Medulla oblongata (tissue), 1 donor: ENCODE data around the gene RP2.

Source experiments
- DNase-seq: peaks from one replicate; pipeline ENCODE4 v3.0.0-alpha.2; 2015; ENCODE audit errors: extremely low spot score

The RP2 gene

DNA sequence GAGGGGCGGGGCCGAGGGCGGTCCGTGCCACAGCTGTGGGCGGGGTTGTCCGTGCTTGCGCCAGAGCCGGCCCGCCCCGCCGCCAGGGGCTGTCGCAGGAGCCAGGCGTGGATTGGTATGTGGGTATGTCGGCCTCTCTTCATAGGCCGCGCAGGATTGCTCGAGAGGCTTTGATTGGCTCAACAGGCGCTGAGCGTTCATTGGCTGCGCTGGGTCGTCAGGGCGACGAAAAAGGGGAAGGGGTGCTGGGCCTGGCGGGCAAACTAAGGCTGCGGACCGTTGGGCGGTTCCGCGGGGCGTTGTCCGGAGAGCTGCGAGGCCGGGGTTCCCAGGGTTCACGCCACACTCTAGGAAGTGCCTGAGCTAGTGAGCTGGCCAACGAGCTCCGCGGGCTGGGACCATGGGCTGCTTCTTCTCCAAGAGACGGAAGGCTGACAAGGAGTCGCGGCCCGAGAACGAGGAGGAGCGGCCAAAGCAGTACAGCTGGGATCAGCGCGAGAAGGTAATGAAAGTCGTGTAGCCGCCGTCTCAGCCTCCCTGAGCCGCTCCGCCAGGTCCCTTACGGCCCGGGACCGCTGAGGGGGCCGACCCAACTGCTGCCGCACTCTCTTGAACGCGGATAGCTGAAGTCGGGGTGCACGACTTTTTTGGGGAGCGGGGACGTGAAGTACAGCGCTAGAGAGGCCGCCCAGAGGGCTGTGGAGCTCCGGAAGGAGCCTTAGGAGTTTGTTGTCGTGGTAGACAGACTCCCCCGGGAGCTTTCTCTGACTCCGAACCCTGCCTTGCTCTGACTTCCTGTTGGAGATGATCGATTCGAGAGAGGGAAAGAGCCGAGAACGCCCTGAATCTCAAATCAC, at the start of gene RP2:
Gene RP2 (plus strand): TSS at position 343 of the 857 bp plus-strand sequence. CDS start 58 bp downstream, at position 401.
- DNase-seq = peak; percentile 95

DNA sequence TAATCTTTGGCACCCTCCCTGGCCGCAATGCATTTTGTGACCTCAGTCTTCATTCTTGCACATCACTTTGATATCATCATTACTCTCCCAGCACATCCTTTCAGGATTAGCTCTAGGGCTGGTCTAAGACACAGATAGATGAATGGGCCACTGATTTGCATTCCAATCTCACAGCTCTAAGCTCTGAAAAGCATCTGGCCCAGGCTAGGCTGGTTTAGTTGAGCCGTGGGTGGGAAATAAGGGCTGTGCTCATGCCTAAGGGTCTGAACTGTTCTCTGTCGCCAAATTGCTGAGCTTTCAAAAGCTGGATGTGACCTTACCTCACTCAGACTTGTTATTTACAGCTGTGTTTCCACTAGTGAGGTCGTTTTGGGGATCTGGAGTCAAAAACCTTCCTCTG, 47.9 kb upstream of the RP2 start:
- DNase-seq = no peak

DNA sequence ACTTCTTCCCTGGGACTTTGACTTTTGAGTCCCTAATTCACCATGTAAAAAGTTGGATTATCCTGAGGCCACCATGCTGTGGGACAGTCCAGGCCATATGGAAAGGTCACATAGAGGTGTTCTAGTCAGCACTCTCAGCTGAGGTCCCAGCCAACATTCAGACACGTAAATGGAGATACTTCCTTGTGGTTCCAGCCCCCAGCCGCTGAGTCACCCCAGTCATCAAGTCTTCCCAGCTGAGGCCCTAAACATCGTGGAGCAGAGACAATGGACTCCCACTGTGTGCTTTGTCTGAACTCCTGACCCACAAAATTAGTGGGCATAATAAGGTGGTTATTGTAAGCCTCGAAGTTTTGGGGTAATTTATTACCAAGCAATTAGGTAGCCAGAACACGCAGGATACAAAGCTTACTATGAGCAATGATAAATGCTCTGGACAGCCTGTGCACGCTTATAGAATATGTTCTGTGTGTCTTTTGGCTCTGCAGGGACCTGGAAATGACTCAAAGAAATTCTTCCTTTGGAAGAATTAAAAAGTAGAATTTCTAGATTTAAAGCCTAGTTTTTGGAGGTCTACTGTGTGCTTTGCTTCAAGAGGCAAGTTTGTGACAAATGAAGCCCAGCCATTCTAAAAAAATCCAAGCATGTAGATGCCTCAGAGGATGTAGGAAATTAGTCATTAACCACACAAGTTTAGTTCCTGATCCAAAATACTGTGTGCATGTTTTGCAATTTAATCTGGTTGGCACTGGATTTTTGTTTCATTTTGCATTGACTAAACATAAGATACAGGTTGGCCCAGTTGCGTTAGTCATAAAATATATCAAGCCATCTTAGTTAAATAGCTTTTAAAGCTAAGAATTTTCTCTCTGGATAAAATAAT, 44.7 kb upstream of the RP2 start:
- peak; percentile 17 for DNase-seq

GRCh38 chrX:46792810-46793188, 44.0 kb upstream of the RP2 start:
- DNase-seq = no peak

- no peak for DNase-seq
Observed at GRCh38 chrX:46793386-46794143, 43.3 kb upstream of the RP2 start.

DNA sequence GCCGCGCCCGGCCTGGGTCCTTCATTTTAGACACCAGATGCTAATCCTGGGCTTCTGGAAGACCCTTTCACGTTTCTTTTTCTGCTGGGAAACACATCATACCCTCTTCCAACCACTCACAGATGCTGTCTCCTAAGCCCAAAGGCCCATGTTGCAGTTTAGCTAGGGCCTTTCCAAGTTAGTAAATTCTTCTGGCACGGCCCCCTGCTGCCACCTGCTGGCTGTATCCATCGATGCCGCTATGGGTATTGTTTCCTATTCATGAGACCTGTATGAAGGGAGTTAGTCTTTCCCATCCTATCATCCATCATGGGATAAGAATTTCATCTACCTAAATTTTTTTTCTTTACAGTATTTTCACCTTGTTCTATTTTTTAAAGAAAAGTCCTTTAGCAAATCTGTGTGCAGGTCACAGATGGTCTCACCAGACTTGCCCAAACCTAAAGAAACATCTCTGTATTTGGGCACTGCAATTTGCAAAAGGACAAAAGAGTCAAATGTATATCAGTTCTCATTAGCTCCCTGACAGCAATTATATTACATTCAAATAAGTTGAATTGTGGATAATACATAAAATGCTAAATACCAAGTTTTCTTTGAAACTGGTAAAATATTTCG, 40.2 kb upstream of the RP2 start:
- DNase-seq = peak; percentile 68

- DNase-seq = no peak
Observed at GRCh38 chrX:46803140-46803539, 33.7 kb upstream of the RP2 start.

DNA sequence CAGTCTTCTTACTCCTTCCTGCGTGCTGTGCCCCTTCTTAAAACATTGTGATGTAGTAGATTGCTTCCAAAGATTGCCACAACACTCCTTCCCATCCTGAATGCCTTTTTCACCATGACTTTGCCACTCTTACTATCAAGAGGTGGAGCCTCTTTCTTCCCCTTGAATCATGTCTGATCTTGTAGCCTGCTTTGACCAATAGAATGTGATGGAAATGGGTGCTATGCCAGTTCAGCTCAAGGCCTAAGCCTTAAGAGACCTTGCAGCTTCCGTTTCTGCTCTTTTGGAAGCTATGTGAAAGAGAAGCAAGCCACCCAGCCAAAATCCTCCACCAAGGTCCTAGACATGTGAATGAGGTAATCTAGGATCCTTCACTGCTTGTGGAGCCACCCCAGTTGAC, 31.6 kb upstream of the RP2 start:
- no peak for DNase-seq

DNA sequence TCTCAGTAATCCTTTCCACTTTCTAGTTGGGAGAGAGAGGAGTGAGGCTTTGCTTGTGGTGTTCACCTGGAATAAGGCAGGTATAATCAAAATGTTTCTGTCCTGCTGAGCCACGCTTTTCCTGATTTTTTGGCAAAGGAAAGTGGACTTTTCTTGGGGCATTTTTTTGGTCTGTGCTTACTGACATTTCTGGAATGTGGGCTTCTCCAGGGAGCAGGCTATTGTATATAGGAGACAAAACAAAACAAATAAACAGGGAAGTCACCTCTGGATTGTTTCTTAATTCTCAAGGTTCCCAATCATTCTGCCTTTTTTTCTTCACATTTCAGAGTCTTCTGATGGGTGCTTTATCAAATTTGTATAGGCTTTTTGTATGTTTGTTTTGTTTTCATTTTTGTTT, 25.7 kb upstream of the RP2 start:
- no peak for DNase-seq

DNA sequence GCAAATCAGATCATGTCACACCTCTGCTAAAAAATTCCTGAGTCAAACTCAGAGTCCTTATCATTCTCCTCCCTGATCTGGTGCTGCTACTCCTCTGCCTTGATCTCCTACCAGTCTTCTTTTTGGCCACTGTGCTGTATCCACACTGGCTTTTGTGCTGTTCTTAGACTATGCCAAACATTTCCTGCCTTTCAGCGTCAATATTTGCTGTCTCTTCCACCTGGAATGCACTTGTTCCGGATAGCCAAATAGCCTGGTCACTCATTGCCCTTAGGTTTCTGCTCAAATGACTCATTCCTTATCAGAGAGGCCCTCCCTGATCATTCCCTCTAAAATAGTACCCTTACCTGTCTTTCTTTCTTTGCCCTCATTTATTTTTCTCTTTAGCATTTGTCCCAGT, 24.4 kb upstream of the RP2 start:
- no peak for DNase-seq

DNA sequence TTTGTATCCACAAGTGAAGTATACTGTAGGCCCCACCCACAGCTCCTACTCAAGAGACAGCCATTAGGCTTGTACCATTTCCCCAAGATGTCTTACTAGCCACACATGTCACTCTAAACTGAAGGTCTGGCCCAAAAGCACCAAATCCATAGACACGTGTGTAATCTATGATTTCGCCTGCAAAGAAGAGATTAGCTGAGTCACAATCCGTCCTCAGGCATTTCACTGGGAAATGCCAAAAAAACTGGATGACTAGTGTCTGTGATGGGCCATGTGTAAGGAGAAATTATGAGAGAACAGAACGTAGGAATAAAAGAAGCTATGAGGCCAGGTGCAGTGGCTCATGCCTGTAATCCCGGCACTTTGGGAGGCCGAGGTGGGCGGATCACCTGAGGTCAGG, 21.9 kb upstream of the RP2 start:
- DNase-seq = no peak

DNA sequence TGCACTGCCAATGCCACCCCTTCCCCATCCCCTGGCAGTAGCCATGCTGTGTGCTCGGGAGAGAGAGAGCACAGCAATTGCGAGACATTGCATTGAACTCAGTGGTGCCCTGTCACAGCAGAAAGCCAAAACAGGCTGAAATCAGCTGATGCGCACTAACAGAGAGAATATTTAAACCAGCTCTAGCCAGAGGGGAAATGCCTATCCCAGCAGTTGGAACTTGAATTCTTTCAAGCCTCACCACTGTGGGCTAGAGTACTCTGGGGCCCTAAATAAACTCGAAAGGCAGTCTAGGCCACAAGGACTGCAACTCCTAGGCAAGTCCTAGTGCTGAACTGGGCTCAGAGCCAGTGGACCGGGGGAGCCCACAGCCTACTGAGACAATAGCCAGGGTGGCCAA, 17.7 kb upstream of the RP2 start:
- no peak for DNase-seq

GRCh38 chrX:46820391-46821100, 16.3 kb upstream of the RP2 start:
- no peak for DNase-seq

GRCh38 chrX:46823481-46823880, 13.4 kb upstream of the RP2 start:
- no peak for DNase-seq

GRCh38 chrX:46831765-46832327, 5.0 kb upstream of the RP2 start:
- DNase-seq = no peak

GRCh38 chrX:46837558-46838485, 979 bp downstream of the RP2 start:
- peak; percentile 11 for DNase-seq

- DNase-seq = no peak
Observed at GRCh38 chrX:46838486-46838870, 1.6 kb downstream of the RP2 start.

DNA sequence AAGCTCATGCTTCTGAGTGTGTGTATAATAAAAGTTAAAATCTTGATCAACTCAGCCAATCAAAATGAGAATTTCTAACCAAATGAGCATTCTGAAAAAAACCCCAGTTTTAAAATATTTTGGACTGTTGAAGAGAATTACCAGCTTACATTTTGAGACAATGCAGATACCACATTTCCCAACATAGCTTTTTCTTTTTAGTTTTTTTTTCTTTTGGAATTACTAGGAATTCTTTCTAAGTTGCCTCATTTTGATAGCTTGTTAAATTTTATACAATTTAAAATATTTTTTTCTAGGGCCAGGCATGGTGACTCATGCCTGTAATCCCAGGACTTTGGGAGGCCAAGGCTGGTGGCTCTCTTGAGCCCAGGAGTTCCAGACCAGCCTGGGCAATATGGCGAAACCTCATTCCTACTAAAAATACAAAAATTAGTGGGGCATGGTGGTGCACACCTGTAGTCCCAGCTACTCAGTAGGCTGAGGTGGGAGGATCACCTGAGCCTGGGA, 2.2 kb downstream of the RP2 start:
- DNase-seq = no peak

DNA sequence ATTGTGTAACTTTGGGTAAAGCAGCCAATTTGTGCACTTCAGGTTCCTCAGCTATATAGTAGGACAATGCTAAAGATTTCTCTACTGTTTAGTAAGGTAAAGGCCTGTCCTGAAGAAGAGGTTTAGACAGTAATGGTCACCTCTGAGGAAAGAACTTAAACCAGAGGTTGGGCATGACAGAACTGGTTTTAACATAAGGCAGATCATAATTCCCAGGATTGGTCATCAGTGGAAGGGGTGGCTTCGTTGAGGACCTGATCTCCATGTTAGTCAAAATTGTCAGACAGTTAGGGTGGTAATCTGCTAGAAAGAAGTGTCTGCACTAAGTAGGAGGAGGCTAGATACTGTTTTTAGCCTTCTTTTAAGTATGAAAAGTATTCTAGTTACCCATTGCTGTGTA, 4.1 kb downstream of the RP2 start:
- DNase-seq = no peak
